PFSK-1 (cell line): ENCODE measurements around the gene PGR.

Experiments
- POLR2AphosphoS5 ChIP-seq: IDR thresholded peaks from 2 replicates; pipeline ENCODE4 v1.6.1; 2012; ENCODE audit warnings: low read depth, mild to moderate bottlenecking, control low read depth, low read length, moderate library complexity
- TAF1 ChIP-seq: IDR thresholded peaks from 2 replicates; pipeline ENCODE4 v1.6.1; 2012; ENCODE audit warnings: low read length, control low read depth, borderline replicate concordance; ENCODE audit not compliant: insufficient read depth
- TF ChIP-seq, protein P1 (sequence below), 2 experiments: IDR thresholded peaks; 2 replicates each; pipeline versions ENCODE4 v1.6.1 to v1.8.0; 2011 to 2012; ENCODE audit warnings: low read depth in 2 of 2, low read length in 2 of 2, control low read depth in 1 of 2, inconsistent platforms in 1 of 2, mild to moderate bottlenecking in 1 of 2, moderate library complexity in 1 of 2; ENCODE audit not compliant: insufficient read depth in 1 of 2

DNA sequence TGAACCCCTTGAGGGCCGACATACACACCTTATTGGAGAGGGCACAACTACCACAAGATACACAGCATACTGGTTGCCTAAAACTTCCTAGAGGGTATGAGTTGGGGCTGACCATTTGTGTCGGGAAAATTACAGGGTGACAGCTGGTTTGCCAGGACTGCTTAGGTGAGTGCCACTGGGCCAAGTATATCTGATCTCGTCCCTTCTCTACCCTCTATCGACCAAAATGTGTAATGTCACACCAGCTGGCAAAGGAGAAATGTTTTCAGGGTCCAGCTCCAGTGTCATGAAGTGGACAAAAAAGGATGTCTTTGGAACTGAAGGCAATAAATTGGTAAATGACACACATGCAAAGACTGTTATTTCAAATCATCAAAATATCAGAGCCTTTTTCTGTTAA lies 126.1 kb downstream of the PGR start:
- no peak for TF ChIP-seq TAF1
- TF ChIP-seq POLR2AphosphoS5 = no peak
- TF ChIP-seq, protein P1, sequence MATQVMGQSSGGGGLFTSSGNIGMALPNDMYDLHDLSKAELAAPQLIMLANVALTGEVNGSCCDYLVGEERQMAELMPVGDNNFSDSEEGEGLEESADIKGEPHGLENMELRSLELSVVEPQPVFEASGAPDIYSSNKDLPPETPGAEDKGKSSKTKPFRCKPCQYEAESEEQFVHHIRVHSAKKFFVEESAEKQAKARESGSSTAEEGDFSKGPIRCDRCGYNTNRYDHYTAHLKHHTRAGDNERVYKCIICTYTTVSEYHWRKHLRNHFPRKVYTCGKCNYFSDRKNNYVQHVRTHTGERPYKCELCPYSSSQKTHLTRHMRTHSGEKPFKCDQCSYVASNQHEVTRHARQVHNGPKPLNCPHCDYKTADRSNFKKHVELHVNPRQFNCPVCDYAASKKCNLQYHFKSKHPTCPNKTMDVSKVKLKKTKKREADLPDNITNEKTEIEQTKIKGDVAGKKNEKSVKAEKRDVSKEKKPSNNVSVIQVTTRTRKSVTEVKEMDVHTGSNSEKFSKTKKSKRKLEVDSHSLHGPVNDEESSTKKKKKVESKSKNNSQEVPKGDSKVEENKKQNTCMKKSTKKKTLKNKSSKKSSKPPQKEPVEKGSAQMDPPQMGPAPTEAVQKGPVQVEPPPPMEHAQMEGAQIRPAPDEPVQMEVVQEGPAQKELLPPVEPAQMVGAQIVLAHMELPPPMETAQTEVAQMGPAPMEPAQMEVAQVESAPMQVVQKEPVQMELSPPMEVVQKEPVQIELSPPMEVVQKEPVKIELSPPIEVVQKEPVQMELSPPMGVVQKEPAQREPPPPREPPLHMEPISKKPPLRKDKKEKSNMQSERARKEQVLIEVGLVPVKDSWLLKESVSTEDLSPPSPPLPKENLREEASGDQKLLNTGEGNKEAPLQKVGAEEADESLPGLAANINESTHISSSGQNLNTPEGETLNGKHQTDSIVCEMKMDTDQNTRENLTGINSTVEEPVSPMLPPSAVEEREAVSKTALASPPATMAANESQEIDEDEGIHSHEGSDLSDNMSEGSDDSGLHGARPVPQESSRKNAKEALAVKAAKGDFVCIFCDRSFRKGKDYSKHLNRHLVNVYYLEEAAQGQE (IDR thresholded peaks at IDR 0.05; ENCODE audit: insufficient read depth in 1 of 2, low read depth in 2 of 2, low read length in 2 of 2) = no peak
